Body of pancreas (tissue), 4 donors: Measurements from ENCODE around the gene THSD7A. TPM values are rescaled to one million over a fixed set of nuclear protein-coding genes. Genes with fewer than 3 reads are reported as not detected.
"Not testable (repeated sequence)": the region's sequence is repeated elsewhere in the genome, so short reads cannot be mapped to it uniquely, and the experiment has no call there.

ENCODE experiments used
- ATAC-seq: fragments of 150-250 bp; one replicate; pipeline ENCODE4 v1.9.1; 2016
- DNase-seq, 4 donors: peaks; one replicate each; pipeline ENCODE4 v3.0.0-alpha.2; 2019
- H3K27ac ChIP-seq, 4 donors: fragments of 200-600 bp; sonication (generic); 1 replicate in 3 of 4; 2 replicates in 1 of 4; pipeline versions ENCODE4 v1.5.1 to v1.6.1; 2016 to 2019; ENCODE audit warnings: mild to moderate bottlenecking in 1 of 4, mixed read lengths in 1 of 4, moderate library complexity in 1 of 4
- H3K27me3 ChIP-seq, 2 donors: fragments of 200-600 bp; sonication (generic); one replicate each; pipeline ENCODE4 v1.6.0; 2016; ENCODE audit warnings: mild to moderate bottlenecking in 1 of 2
- H3K36me3 ChIP-seq, 2 donors: fragments of 200-600 bp; sonication (generic); replicated peaks in 1 of 2; 2 replicates each; pipeline ENCODE4 v1.5.1; 2016; ENCODE audit warnings: low read depth in 2 of 2; ENCODE audit not compliant: insufficient read depth in 1 of 2
- H3K4me1 ChIP-seq: fragments of 200-600 bp; sonication (generic); one replicate; pipeline ENCODE4 v1.6.0; 2016
- H3K4me3 ChIP-seq, 2 donors: fragments of 200-600 bp; sonication (generic); 1 replicate in 1 of 2; 2 replicates in 1 of 2; pipeline ENCODE4 v1.5.1; 2016 to 2019
- H3K9me3 ChIP-seq, 3 donors: fragments of 200-600 bp; sonication (generic); 1 replicate in 2 of 3; 2 replicates in 1 of 3; pipeline ENCODE4 v1.5.1; 2016
- CTCF ChIP-seq, 7 experiments: fragments of 450-650 bp in 4 of 7; fragments of 200-600 bp in 3 of 7; sonication (generic) in 3 of 7; IDR thresholded peaks; one replicate each; pipeline ENCODE4 v1.5.1; 2016 to 2019; ENCODE audit warnings: antibody characterized with exemption in 7 of 7
- POLR2A ChIP-seq, 3 donors: fragments of 450-650 bp; IDR thresholded peaks; one replicate each; pipeline ENCODE4 v1.6.1; 2016; ENCODE audit warnings: antibody characterized with exemption in 3 of 3, mild to moderate bottlenecking in 2 of 3
- WGBS, 2 donors: methylation state at CpG; one replicate each; pipeline ENCODE4 v1.1.5; 2017; 5-methylcytosine and 5-hydroxymethylcytosine counted together
- intact Hi-C: fragments of 100-400 bp; cut with DNase I; formaldehyde crosslinking; loops from one replicate; pipeline ENCODE4 v1.15.1; 2023
- total RNA-seq, 2 donors: library from RNA; depleted of rRNA; stranded (reverse); fragments of >200 nt; gene quantifications; one replicate each; pipeline ENCODE4 v1.1.0, GENCODE V29; 2016

THSD7A gene
- total RNA-seq, 2 donors from 2014 or later, result 0.66 to 7.0 TPM

GRCh38 chr7:11452476-11452875, 379.5 kb downstream of the THSD7A start:
- H3K27me3 ChIP-seq, result no peaks in the 10 kb centered on the region
- H3K36me3 ChIP-seq, result no peaks in the 10 kb centered on the region
- DNase-seq, result no peak
- no peak overlapping the region for H3K4me3 ChIP-seq
- intact Hi-C loops, result no loop called here
- H3K27ac ChIP-seq, result no peak overlapping the region
- no peak for ATAC-seq
- TF ChIP-seq CTCF (IDR thresholded peaks at IDR 0.05) (no peak), POLR2A (IDR thresholded peaks at IDR 0.05) (no peak)
- no peaks in the 10 kb centered on the region for H3K9me3 ChIP-seq
- no peaks in the 10 kb centered on the region for H3K4me1 ChIP-seq
- 71 to 80% methylated on average over 3 of the region's 3 CpGs for WGBS, 2 donors

GRCh38 chr7:11450281-11450680, 381.7 kb downstream of the THSD7A start:
- TF ChIP-seq POLR2A (IDR thresholded peaks at IDR 0.05), result no peak
- no peak for TF ChIP-seq CTCF (IDR thresholded peaks at IDR 0.05)
- H3K9me3 ChIP-seq, result no peaks in the 10 kb centered on the region
- ATAC-seq, result peak; percentile 30
- no peaks in the 10 kb centered on the region for H3K4me1 ChIP-seq
- H3K27ac ChIP-seq, result no peak overlapping the region
- 29 to 43% methylated on average over 1 of the region's 1 CpG for WGBS, 2 donors
- no peak for DNase-seq
- intact Hi-C loops, result no loop called here
- no peaks in the 10 kb centered on the region for H3K36me3 ChIP-seq
- H3K27me3 ChIP-seq, result no peaks in the 10 kb centered on the region
- H3K4me3 ChIP-seq, result no peak overlapping the region

- WGBS, 2 donors, result 86 to 87% methylated on average over 3 of the region's 3 CpGs
These were observed 382.7 kb downstream of the THSD7A start for GRCh38 chr7:11449316-11449715.

GRCh38 chr7:11448323-11448722, 383.7 kb downstream of the THSD7A start:
- DNase-seq (no peak), ATAC-seq (no peak)
- intact Hi-C loops, result no loop called here
- Histone ChIP-seq H3K4me1 (no peaks in the 10 kb centered on the region), H3K27me3 (no peaks in the 10 kb centered on the region), H3K27ac (no peak overlapping the region), H3K4me3 (no peak overlapping the region), H3K9me3 (no peaks in the 10 kb centered on the region), H3K36me3 (no peaks in the 10 kb centered on the region)
- no peak for TF ChIP-seq POLR2A (IDR thresholded peaks at IDR 0.05)
- TF ChIP-seq CTCF (IDR thresholded peaks at IDR 0.05), result no peak
- WGBS, 2 donors, result 84% methylated on average over 4 of the region's 4 CpGs

More at GRCh38 chr7:11449316-11449715, 382.7 kb downstream of the THSD7A start:
- Histone ChIP-seq H3K4me1 (no peaks in the 10 kb centered on the region), H3K4me3 (no peak overlapping the region), H3K27ac (no peak overlapping the region), H3K27me3 (no peaks in the 10 kb centered on the region), H3K36me3 (no peaks in the 10 kb centered on the region), H3K9me3 (no peaks in the 10 kb centered on the region)
- intact Hi-C loops, result no loop called here
- TF ChIP-seq POLR2A (IDR thresholded peaks at IDR 0.05), result no peak
- TF ChIP-seq CTCF (IDR thresholded peaks at IDR 0.05), result no peak
- no peak for ATAC-seq
- no peak for DNase-seq

GRCh38 chr7:11447106-11447505, 384.9 kb downstream of the THSD7A start:
- H3K36me3 ChIP-seq, result no peaks in the 10 kb centered on the region
- H3K4me3 ChIP-seq, result no peak overlapping the region
- H3K4me1 ChIP-seq, result no peaks in the 10 kb centered on the region
- 85 to 92% methylated on average over 4 of the region's 4 CpGs for WGBS, 2 donors
- no peaks in the 10 kb centered on the region for H3K27me3 ChIP-seq
- H3K9me3 ChIP-seq, result no peaks in the 10 kb centered on the region
- no peak overlapping the region for H3K27ac ChIP-seq
- TF ChIP-seq POLR2A (IDR thresholded peaks at IDR 0.05), result no peak
- TF ChIP-seq CTCF (IDR thresholded peaks at IDR 0.05), result no peak
- ATAC-seq (no peak), DNase-seq (no peak)
- intact Hi-C loops, result no loop called here

- H3K27me3 ChIP-seq, H3K4me1 ChIP-seq, intact Hi-C loops, H3K4me3 ChIP-seq, H3K27ac ChIP-seq, DNase-seq, ATAC-seq, H3K9me3 ChIP-seq, H3K36me3 ChIP-seq: not testable (repeated sequence)
- WGBS, 2 donors, result 71 to 76% methylated on average over 4 of the region's 4 CpGs
These were observed 388.1 kb downstream of the THSD7A start for GRCh38 chr7:11443934-11444333.
